Measurements from ENCODE around the gene KIF21A. TPM values are rescaled to one million over a fixed set of nuclear protein-coding genes. Genes with fewer than 3 reads are reported as not detected.

Gene KIF21A
- total RNA-seq, 3 donors from 2014 or later (not counting 1 experiment from before 2014, with no cell fraction given) = 11.5 to 31.6 (median 18.0) TPM

DNA sequence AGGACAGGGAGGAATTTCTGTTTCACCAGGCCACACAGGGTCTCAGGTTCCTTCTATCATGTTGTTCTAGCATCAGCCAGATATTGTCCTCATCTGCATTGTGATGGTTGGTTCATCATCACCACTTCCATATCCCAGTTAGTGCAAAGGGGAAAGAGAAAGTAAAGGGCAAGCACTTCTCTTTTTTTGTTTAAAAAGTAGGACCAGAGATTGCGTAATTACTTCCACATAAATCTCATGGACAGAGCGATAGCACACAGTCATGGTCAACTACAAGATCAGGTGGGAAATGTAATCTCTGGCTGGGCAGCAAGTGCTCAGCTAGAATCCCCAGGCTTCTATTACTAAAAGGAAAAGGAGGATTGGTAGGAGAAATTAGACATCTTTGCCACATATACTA is 155.1 kb downstream of the KIF21A start:
- Mint-ChIP-seq H3K27ac (no peak overlapping the region), H3K4me3 (no peak overlapping the region), H3K27me3 (ENCODE audit: low read depth in 2 of 2) (peaks cover 0 to 15% of the 10 kb centered on the region in 2 donors), H3K9me3 (no peaks in the 10 kb centered on the region), H3K36me3 (no peaks in the 10 kb centered on the region), H3K4me1 (no peaks in the 10 kb centered on the region)
- intact Hi-C loops (cut with micrococcal nuclease) = no loop called here
- H3K4me3 ChIP-seq (ENCODE audit: low read length) = no peak overlapping the region
- H3K27me3 ChIP-seq (ENCODE audit: control insufficient read depth, insufficient read depth, low read length) = peaks cover 3% of the 10 kb centered on the region
- DNase-seq (no peak), ATAC-seq (no peak)
- no peaks in the 10 kb centered on the region for H3K9me3 ChIP-seq (ENCODE audit: control insufficient read depth, insufficient read depth, low read length)
- WGBS (ENCODE audit: insufficient coverage) = 7% methylated on average over 2 of the region's 2 CpGs
- H3K27ac ChIP-seq (ENCODE audit: low read length) = no peak overlapping the region
- H3K36me3 ChIP-seq (ENCODE audit: control insufficient read depth, insufficient read depth, low read length) = no peaks in the 10 kb centered on the region
- H3K4me1 ChIP-seq (ENCODE audit: control insufficient read depth, insufficient read depth, low read length) = no peaks in the 10 kb centered on the region
- TF ChIP-seq, protein P1, sequence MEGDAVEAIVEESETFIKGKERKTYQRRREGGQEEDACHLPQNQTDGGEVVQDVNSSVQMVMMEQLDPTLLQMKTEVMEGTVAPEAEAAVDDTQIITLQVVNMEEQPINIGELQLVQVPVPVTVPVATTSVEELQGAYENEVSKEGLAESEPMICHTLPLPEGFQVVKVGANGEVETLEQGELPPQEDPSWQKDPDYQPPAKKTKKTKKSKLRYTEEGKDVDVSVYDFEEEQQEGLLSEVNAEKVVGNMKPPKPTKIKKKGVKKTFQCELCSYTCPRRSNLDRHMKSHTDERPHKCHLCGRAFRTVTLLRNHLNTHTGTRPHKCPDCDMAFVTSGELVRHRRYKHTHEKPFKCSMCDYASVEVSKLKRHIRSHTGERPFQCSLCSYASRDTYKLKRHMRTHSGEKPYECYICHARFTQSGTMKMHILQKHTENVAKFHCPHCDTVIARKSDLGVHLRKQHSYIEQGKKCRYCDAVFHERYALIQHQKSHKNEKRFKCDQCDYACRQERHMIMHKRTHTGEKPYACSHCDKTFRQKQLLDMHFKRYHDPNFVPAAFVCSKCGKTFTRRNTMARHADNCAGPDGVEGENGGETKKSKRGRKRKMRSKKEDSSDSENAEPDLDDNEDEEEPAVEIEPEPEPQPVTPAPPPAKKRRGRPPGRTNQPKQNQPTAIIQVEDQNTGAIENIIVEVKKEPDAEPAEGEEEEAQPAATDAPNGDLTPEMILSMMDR (IDR thresholded peaks at IDR 0.05) = no peak

DNA sequence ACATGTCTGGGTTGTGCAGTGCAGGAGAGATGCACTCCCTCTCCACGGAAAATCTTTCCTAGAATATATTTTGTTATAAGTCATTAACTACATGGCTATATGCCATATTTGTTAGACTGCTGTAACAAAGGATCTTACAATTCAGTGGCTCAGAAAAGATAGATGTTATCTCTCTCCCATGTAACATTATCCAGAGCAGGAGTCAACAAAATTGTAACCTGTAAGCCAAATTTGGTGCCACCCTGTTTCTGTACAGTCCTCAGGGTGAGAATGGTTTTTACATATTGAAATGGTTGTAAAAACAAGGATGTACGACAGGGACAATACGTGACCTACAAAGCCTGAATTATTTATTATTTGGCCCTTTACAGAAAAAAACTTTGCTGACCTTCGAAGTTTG is 155.5 kb downstream of the KIF21A start:
- Mint-ChIP-seq H3K4me3 (no peak overlapping the region), H3K4me1 (no peaks in the 10 kb centered on the region), H3K27ac (no peak overlapping the region), H3K36me3 (no peaks in the 10 kb centered on the region), H3K27me3 (ENCODE audit: low read depth in 2 of 2) (peaks cover 0 to 19% of the 10 kb centered on the region in 2 donors), H3K9me3 (no peaks in the 10 kb centered on the region)
- WGBS (ENCODE audit: insufficient coverage) = 82% methylated on average over 3 of the region's 4 CpGs
- Histone ChIP-seq H3K27ac (ENCODE audit: low read length) (no peak overlapping the region), H3K4me1 (ENCODE audit: control insufficient read depth, insufficient read depth, low read length) (no peaks in the 10 kb centered on the region), H3K4me3 (ENCODE audit: low read length) (no peak overlapping the region), H3K9me3 (ENCODE audit: control insufficient read depth, insufficient read depth, low read length) (no peaks in the 10 kb centered on the region), H3K36me3 (ENCODE audit: control insufficient read depth, insufficient read depth, low read length) (no peaks in the 10 kb centered on the region), H3K27me3 (ENCODE audit: control insufficient read depth, insufficient read depth, low read length) (peaks cover 3% of the 10 kb centered on the region)
- no peak for DNase-seq
- ATAC-seq = no peak
- intact Hi-C loops (cut with micrococcal nuclease) = no loop called here
- TF ChIP-seq, protein P1 (IDR thresholded peaks at IDR 0.05) = no peak

DNA sequence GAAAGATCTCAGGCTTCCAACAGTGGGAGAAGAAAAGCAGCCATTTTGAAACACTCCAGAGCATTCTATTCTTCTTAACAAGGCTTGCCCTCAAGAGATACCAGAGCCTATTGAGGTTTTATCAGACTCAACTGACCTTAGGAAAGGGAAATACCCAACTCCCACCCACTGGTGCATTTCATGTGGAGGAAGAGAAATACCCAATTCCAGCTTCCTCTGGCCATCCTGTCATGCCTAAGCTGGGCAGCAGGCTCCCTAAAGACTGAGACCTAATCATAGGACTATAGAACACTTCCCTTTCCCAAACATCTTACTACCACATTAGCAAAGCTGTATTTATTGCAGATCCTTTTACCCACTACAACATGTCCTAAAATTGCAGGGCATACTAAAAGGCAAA is 164.5 kb downstream of the KIF21A start:
- Histone ChIP-seq H3K27me3 (ENCODE audit: control insufficient read depth, insufficient read depth, low read length) (no peaks in the 10 kb centered on the region), H3K4me3 (ENCODE audit: low read length) (no peak overlapping the region), H3K9me3 (ENCODE audit: control insufficient read depth, insufficient read depth, low read length) (no peaks in the 10 kb centered on the region), H3K27ac (ENCODE audit: low read length) (no peak overlapping the region), H3K36me3 (ENCODE audit: control insufficient read depth, insufficient read depth, low read length) (no peaks in the 10 kb centered on the region), H3K4me1 (ENCODE audit: control insufficient read depth, insufficient read depth, low read length) (no peaks in the 10 kb centered on the region)
- Mint-ChIP-seq H3K9me3 (no peaks in the 10 kb centered on the region), H3K4me1 (no peaks in the 10 kb centered on the region), H3K36me3 (no peaks in the 10 kb centered on the region), H3K27me3 (ENCODE audit: low read depth in 2 of 2) (peaks cover 8 to 23% of the 10 kb centered on the region in 2 donors), H3K4me3 (no peak overlapping the region), H3K27ac (no peak overlapping the region)
- ATAC-seq (no peak), DNase-seq (no peak)
- intact Hi-C loops (cut with micrococcal nuclease) = no loop called here
- TF ChIP-seq, protein P1 (IDR thresholded peaks at IDR 0.05) = no peak

DNA sequence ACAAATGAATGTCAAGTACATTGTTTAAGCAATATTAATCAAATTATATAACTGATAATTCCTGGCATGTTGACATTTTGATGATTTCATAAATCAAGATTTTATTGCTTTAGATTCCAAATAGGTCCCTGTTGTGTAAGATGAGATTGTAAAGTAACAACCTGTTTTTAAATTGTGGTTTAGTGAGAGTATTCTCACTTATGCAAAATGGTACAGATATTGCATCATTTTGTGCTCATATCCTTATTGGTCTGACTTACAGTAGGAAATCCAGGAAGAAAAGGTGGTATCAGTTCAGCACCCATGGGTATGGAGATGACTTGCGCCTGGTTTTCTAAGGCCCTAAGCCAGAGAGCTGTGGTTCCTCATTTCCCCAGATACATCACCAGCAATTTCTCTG is 165.5 kb downstream of the KIF21A start:
- no peaks in the 10 kb centered on the region for H3K9me3 Mint-ChIP-seq
- ATAC-seq (no peak), DNase-seq (no peak)
- TF ChIP-seq, protein P1 (IDR thresholded peaks at IDR 0.05) = no peak
- no peak overlapping the region for H3K4me3 Mint-ChIP-seq
- no peaks in the 10 kb centered on the region for H3K36me3 Mint-ChIP-seq
- H3K36me3 ChIP-seq (ENCODE audit: control insufficient read depth, insufficient read depth, low read length) = no peaks in the 10 kb centered on the region
- H3K27ac ChIP-seq (ENCODE audit: low read length) = no peak overlapping the region
- H3K27me3 ChIP-seq (ENCODE audit: control insufficient read depth, insufficient read depth, low read length) = no peaks in the 10 kb centered on the region
- WGBS (ENCODE audit: insufficient coverage) = 100% methylated on average over 1 of the region's 1 CpG
- no peaks in the 10 kb centered on the region for H3K4me1 ChIP-seq (ENCODE audit: control insufficient read depth, insufficient read depth, low read length)
- peaks cover 12 to 13% of the 10 kb centered on the region in 2 donors for H3K27me3 Mint-ChIP-seq (ENCODE audit: low read depth in 2 of 2)
- H3K27ac Mint-ChIP-seq = no peak overlapping the region
- intact Hi-C loops (cut with micrococcal nuclease) = no loop called here
- H3K4me1 Mint-ChIP-seq = peaks cover 4 to 5% of the 10 kb centered on the region in 2 donors
- no peaks in the 10 kb centered on the region for H3K9me3 ChIP-seq (ENCODE audit: control insufficient read depth, insufficient read depth, low read length)
- H3K4me3 ChIP-seq (ENCODE audit: low read length) = no peak overlapping the region
